CD4-positive, alpha-beta memory T cell (primary cell): ENCODE measurements around the gene ATG5. TPM values are rescaled to one million over a fixed set of nuclear protein-coding genes. Genes with fewer than 3 reads are reported as not detected.
"Not testable (repeated sequence)": the region's sequence is repeated elsewhere in the genome, so short reads cannot be mapped to it uniquely, and the experiment has no call there.

ENCODE experiments used
- CTCF ChIA-PET: fragments of 350-600 bp; sonication (Branson Sonifier 250); formaldehyde crosslinking; loops from one replicate; lab custom pipeline; 2021; ENCODE audit warnings: inconsistent platforms; ENCODE audit not compliant: partially characterized antibody; lab: Charles Lee
- POLR2A ChIA-PET: fragments of 350-600 bp; sonication (Branson Sonifier 250); formaldehyde crosslinking; loops from one replicate; lab custom pipeline; 2021; ENCODE audit not compliant: partially characterized antibody; lab: Charles Lee
- DNase-seq, 5 donors: peaks; one replicate each; pipeline versions ENCODE4 v3.0.0 to v3.0.0-alpha.2; 2020 to 2022; ENCODE audit warnings: mixed read lengths in 1 of 5
- H3K27ac ChIP-seq: one replicate; pipeline ENCODE4 v1.7.0; 2013; ENCODE audit warnings: low read depth, low read length
- H3K27me3 ChIP-seq: 2 replicates; pipeline ENCODE4 v1.7.0; 2013; ENCODE audit warnings: mild to moderate bottlenecking, low read length, moderate library complexity; ENCODE audit not compliant: insufficient read depth
- H3K36me3 ChIP-seq: 2 replicates; pipeline ENCODE4 v1.7.0; 2013; ENCODE audit warnings: mild to moderate bottlenecking, low read length, moderate library complexity; ENCODE audit not compliant: insufficient read depth
- H3K4me1 ChIP-seq: 2 replicates; pipeline ENCODE4 v1.7.0; 2013; ENCODE audit warnings: mild to moderate bottlenecking, low read length, moderate library complexity; ENCODE audit not compliant: insufficient read depth
- H3K4me3 ChIP-seq, 2 donors: one replicate each; pipeline ENCODE4 v1.7.0; 2013; ENCODE audit warnings: low read length in 2 of 2, mild to moderate bottlenecking in 1 of 2
- H3K9me3 ChIP-seq, 2 donors: one replicate each; pipeline ENCODE4 v1.7.0; 2013; ENCODE audit warnings: low read length in 2 of 2, control low read depth in 1 of 2; ENCODE audit not compliant: control insufficient read depth in 1 of 2
- H3K27ac Mint-ChIP-seq, 7 donors: one replicate each; pipeline ENCODE4 v1.8.0; 2020 to 2021; ENCODE audit warnings: mixed read lengths in 7 of 7, mild to moderate bottlenecking in 6 of 7, inconsistent platforms in 3 of 7, moderate library complexity in 3 of 7
- H3K27me3 Mint-ChIP-seq, 2 donors: one replicate each; pipeline ENCODE4 v1.8.0; 2020 to 2021; ENCODE audit warnings: mixed read lengths in 2 of 2
- H3K36me3 Mint-ChIP-seq, 2 donors: one replicate each; pipeline ENCODE4 v1.8.0; 2020 to 2021; ENCODE audit warnings: mixed read lengths in 2 of 2, inconsistent platforms in 1 of 2, mild to moderate bottlenecking in 1 of 2
- H3K4me1 Mint-ChIP-seq, 4 donors: one replicate each; pipeline ENCODE4 v1.8.0; 2020 to 2021; ENCODE audit warnings: mixed read lengths in 4 of 4, mild to moderate bottlenecking in 1 of 4
- H3K4me3 Mint-ChIP-seq, 8 donors: one replicate each; pipeline ENCODE4 v1.8.0; 2020 to 2021; ENCODE audit warnings: mixed read lengths in 8 of 8, mild to moderate bottlenecking in 7 of 8, moderate library complexity in 6 of 8, inconsistent platforms in 3 of 8
- H3K9me3 Mint-ChIP-seq, 8 donors: one replicate each; pipeline ENCODE4 v1.8.0; 2020 to 2021; ENCODE audit warnings: mixed read lengths in 8 of 8, mild to moderate bottlenecking in 5 of 8, inconsistent platforms in 3 of 8, moderate library complexity in 1 of 8
- intact Hi-C: fragments of 100-400 bp; cut with micrococcal nuclease; formaldehyde crosslinking; loops from one replicate; pipeline ENCODE4 v1.15.1; 2023
- polyA plus RNA-seq, 2 donors: library from polyadenylated mRNA; unstranded; fragments of 300-500 nt; fragmentation: Illumina TruSeq; gene quantifications; one replicate each; pipeline ENCODE4 v1.2.3, GENCODE V29; 2021
- total RNA-seq, 2 experiments: library from RNA; stranded (reverse); gene quantifications; one replicate each; pipeline ENCODE4 v1.2.3, GENCODE V29; 2021

ATG5 gene
- total and polyA plus RNA-seq, 4 experiments from 2014 or later: 26.8 to 49.7 (median 35.2) TPM

DNA sequence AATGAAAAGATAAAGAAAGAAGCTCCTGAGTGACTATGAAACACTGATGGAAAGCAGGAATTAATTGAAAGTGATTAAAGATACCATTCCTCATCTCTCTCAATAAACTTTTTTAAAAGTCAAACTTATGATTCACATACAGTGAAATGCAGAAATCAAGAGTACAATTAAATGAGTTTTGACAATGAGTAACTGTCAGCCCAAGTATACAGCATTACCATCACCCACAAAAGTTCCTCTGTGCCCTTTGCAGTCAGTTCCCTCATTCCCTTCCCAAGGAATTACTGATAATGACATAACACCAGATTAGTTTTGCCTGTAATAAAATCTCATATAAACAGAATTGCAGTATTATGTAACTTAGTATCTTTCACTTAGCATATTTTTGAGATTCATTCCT is 44.5 kb downstream of the ATG5 start:
- H3K4me1 ChIP-seq: no peaks in the 10 kb centered on the region
- no peak overlapping the region for H3K27ac ChIP-seq
- H3K27me3 Mint-ChIP-seq: no peaks in the 10 kb centered on the region
- no peak overlapping the region for H3K4me3 ChIP-seq
- no peak overlapping the region for H3K27ac Mint-ChIP-seq
- peaks cover 27 to 34% of the 10 kb centered on the region in 2 donors for H3K36me3 Mint-ChIP-seq
- H3K36me3 ChIP-seq: no peaks in the 10 kb centered on the region
- ChIA-PET CTCF (interaction anchor here (1.3 to 2.8 kb wide), 2 partner anchors 20 to 57 kb away, joined by 3 to 12 read pairs; no protein-coding TSS in a partner anchor), POLR2A (interaction anchor here (0.8 kb wide), 1 partner anchor 8 kb away, joined by 5 read pairs; no protein-coding TSS in a partner anchor)
- intact Hi-C loops: no loop called here
- H3K4me1 Mint-ChIP-seq: peaks cover 22 to 40% (median 35%) of the 10 kb centered on the region in 4 donors
- no peaks in the 10 kb centered on the region for H3K27me3 ChIP-seq
- H3K4me3 Mint-ChIP-seq: no peak overlapping the region
- DNase-seq: no peak
- no peaks in the 10 kb centered on the region for H3K9me3 ChIP-seq
- H3K9me3 Mint-ChIP-seq: no peaks in the 10 kb centered on the region

DNA sequence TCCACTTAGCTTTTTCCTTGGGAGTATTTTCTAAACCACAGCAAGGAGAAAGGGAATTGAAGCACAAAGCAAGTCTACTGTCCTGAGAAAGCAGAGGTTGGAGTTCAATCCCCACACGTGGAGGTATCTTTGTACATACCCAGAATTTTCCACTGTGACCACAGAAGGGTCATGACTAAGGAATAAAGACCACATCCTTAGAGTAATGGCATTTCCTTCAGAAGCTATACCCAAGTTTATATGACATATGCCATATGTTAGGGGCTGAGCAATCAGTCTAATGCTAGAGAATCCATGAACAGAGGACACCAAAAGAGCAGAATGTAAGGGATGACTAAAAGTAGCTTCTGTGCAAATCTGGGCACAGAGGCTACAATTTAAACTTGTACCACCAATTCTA is 46.4 kb downstream of the ATG5 start:
- Histone ChIP-seq H3K27me3 (no peaks in the 10 kb centered on the region), H3K9me3 (no peaks in the 10 kb centered on the region), H3K36me3 (no peaks in the 10 kb centered on the region), H3K4me3 (no peak overlapping the region), H3K4me1 (no peaks in the 10 kb centered on the region), H3K27ac (no peak overlapping the region)
- Mint-ChIP-seq H3K36me3 (peaks cover 19 to 22% of the 10 kb centered on the region in 2 donors), H3K4me1 (peaks cover 24 to 41% (median 35%) of the 10 kb centered on the region in 4 donors), H3K4me3 (no peak overlapping the region), H3K27ac (peak overlapping the region in 3 of 7 donors; percentile 5 to 55 (median 6)), H3K9me3 (no peaks in the 10 kb centered on the region), H3K27me3 (no peaks in the 10 kb centered on the region)
- no peak for DNase-seq
- ChIA-PET CTCF (interaction anchor here (1.1 to 2.8 kb wide), 2 partner anchors 9 to 55 kb away, joined by 5 to 12 read pairs; no protein-coding TSS in a partner anchor), POLR2A (no interaction called here)
- intact Hi-C loops: no loop called here

DNA sequence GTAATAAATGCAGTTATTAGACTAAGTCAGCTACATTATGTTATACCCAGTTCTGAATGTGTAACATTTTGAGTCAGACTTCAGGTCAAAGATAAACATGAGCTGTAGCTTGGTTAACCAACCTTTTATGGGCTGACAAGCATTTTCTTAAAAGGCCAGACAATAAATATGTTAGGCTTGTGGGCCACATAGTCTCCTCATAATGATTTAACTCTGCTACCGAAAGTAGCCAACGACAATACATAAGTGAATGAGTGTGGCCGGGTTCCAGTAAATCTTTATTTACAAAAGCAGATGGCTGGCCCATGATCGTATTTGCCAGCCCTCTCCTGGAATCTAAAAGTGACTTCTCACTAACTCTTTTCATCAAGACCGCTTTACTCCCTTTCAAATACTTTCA is 49.9 kb downstream of the ATG5 start:
- no peak for DNase-seq
- Mint-ChIP-seq H3K27me3 (no peaks in the 10 kb centered on the region), H3K36me3 (peaks cover 17 to 19% of the 10 kb centered on the region in 2 donors), H3K4me3 (no peak overlapping the region), H3K4me1 (peaks cover 17 to 25% (median 22%) of the 10 kb centered on the region in 4 donors), H3K9me3 (no peaks in the 10 kb centered on the region), H3K27ac (no peak overlapping the region)
- H3K4me3 ChIP-seq: no peak overlapping the region
- no peak overlapping the region for H3K27ac ChIP-seq
- intact Hi-C loops: no loop called here
- H3K36me3 ChIP-seq: no peaks in the 10 kb centered on the region
- POLR2A ChIA-PET: no interaction called here
- H3K9me3 ChIP-seq: no peaks in the 10 kb centered on the region
- CTCF ChIA-PET: no interaction called here
- H3K4me1 ChIP-seq: peaks cover 15% of the 10 kb centered on the region
- no peaks in the 10 kb centered on the region for H3K27me3 ChIP-seq

DNA sequence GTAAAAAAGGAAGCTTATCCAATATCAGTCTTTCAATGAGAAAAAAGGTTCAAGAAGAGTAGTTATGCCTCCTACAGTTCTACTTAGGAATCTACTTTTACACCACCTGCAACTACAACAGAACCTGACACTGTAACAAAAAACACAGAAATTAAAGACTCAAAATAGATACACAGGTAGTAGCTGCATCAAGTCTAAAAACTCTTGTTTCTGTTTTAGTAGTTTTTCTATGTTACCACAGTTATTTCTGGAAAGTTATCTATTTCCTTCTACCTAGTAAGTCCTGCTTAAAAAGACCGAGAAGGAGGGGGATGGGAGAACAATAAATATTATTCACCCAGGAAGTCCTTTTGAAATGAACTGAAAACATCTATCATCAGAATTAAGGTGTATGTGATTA is 52.5 kb downstream of the ATG5 start:
- H3K27me3 Mint-ChIP-seq: no peaks in the 10 kb centered on the region
- intact Hi-C loops: no loop called here
- H3K27ac Mint-ChIP-seq: peak overlapping the region in 4 of 7 donors; percentile 2 to 32 (median 17)
- DNase-seq: no peak
- H3K27ac ChIP-seq: no peak overlapping the region
- H3K4me3 ChIP-seq: no peak overlapping the region
- H3K9me3 ChIP-seq: no peaks in the 10 kb centered on the region
- POLR2A ChIA-PET: no interaction called here
- CTCF ChIA-PET: interaction anchor here (0.9 kb wide), 1 partner anchor 843 kb away, joined by 4 read pairs; no protein-coding TSS in a partner anchor
- peaks cover 0 to 7% (median 2%) of the 10 kb centered on the region in 8 donors for H3K9me3 Mint-ChIP-seq
- H3K4me1 Mint-ChIP-seq: peaks cover 15 to 23% (median 19%) of the 10 kb centered on the region in 4 donors
- peaks cover 15% of the 10 kb centered on the region for H3K4me1 ChIP-seq
- H3K27me3 ChIP-seq: no peaks in the 10 kb centered on the region
- no peaks in the 10 kb centered on the region for H3K36me3 ChIP-seq
- H3K36me3 Mint-ChIP-seq: peaks cover 11 to 13% of the 10 kb centered on the region in 2 donors
- H3K4me3 Mint-ChIP-seq: peak overlapping the region in 3 of 8 donors; percentile 30 to 45 (median 33)

DNA sequence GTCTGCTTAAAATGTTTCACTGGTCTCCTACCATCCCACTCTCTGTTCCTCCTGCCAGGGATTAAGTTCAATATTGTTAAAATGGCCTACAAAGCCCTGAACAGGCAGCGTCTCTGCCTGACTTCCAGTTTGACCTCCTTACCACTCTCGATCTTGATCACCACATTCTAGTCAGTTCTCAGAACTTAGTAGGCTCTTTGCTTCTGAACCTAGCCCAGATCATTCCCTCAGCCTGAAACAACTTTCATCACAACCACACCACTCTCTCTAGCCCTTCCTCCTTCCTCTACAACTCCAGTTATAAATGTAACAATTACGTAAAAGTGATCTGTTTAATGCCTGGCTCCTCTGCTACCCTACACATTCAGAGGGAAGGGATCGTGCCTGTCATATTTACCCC is 53.3 kb downstream of the ATG5 start:
- H3K9me3 Mint-ChIP-seq: peaks cover 0 to 7% (median 2%) of the 10 kb centered on the region in 8 donors
- no peak overlapping the region for H3K4me3 ChIP-seq
- H3K4me1 Mint-ChIP-seq: peaks cover 23 to 30% (median 27%) of the 10 kb centered on the region in 4 donors
- H3K4me3 Mint-ChIP-seq: no peak overlapping the region
- DNase-seq: no peak
- H3K27ac ChIP-seq: no peak overlapping the region
- H3K27me3 ChIP-seq: no peaks in the 10 kb centered on the region
- H3K4me1 ChIP-seq: peaks cover 20% of the 10 kb centered on the region
- no peaks in the 10 kb centered on the region for H3K9me3 ChIP-seq
- no peak overlapping the region for H3K27ac Mint-ChIP-seq
- no peaks in the 10 kb centered on the region for H3K27me3 Mint-ChIP-seq
- no peaks in the 10 kb centered on the region for H3K36me3 ChIP-seq
- H3K36me3 Mint-ChIP-seq: peaks cover 17% of the 10 kb centered on the region in 2 donors
- intact Hi-C loops: no loop called here
- ChIA-PET CTCF (no interaction called here), POLR2A (no interaction called here)

DNA sequence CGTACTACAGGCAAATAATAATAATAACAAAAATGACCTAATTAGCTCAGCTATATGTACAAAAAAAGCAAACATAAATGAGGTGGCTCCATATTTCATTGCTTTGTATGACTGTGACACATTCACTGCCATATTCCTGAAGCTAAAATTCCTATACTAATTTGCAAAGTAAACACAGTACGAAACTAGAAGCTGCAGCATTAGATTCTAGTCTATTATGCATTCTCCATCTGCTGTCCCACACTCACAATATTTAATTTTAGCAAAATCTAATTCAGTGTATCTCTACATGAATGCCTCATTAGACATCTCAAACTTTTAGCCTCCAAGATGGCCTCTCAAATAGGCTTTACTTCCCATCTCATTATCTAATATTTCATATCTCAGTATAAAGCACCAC is 55.1 kb downstream of the ATG5 start:
- H3K27ac Mint-ChIP-seq: no peak overlapping the region
- ChIA-PET POLR2A (no interaction called here), CTCF (interaction anchor here (1.4 kb wide), 1 partner anchor 9 kb away, joined by 5 read pairs; no protein-coding TSS in a partner anchor)
- H3K4me3 ChIP-seq: no peak overlapping the region
- DNase-seq: no peak
- no peak overlapping the region for H3K27ac ChIP-seq
- H3K9me3 ChIP-seq: no peaks in the 10 kb centered on the region
- no peaks in the 10 kb centered on the region for H3K27me3 ChIP-seq
- H3K4me1 ChIP-seq: peaks cover 20% of the 10 kb centered on the region
- no peak overlapping the region for H3K4me3 Mint-ChIP-seq
- no peaks in the 10 kb centered on the region for H3K36me3 ChIP-seq
- peaks cover 0 to 22% (median 6%) of the 10 kb centered on the region in 8 donors for H3K9me3 Mint-ChIP-seq
- peaks cover 31 to 39% (median 35%) of the 10 kb centered on the region in 4 donors for H3K4me1 Mint-ChIP-seq
- peaks cover 27 to 29% of the 10 kb centered on the region in 2 donors for H3K36me3 Mint-ChIP-seq
- no peaks in the 10 kb centered on the region for H3K27me3 Mint-ChIP-seq
- intact Hi-C loops: no loop called here

DNA sequence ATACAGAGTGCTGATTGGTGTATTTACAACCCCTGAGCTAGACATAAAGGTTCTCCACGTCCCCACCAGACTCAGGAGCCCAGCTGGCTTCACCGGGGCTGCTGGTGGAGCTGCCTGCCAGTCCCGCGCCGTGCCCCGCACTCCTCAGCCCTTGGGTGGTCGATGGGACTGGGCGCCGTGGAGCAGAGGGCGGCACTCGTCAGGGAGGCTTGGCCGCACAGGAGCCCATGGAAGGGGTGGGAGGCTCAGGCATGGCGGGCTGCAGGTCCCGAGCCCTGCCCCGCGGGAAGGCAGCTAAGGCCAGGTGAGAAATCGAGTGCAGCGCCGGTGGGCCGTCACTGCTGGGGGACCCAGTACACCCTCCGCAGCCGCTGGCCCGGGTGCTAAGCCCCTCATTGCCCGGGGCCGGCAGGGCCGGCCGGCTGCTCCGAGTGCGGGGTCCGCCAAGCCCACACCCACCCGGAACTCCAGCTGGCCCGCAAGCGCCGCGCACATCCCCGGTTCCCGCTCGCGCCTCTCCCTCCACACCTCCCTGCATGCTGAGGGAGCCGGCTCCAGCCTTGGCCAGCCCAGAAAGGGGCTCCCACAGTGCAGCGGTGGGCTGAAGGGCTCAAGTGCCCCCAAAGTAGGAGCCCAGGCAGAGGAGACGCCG is 56.2 kb downstream of the ATG5 start:
- H3K27ac Mint-ChIP-seq, H3K9me3 ChIP-seq, H3K4me3 Mint-ChIP-seq, H3K36me3 ChIP-seq, H3K27ac ChIP-seq, H3K4me3 ChIP-seq, intact Hi-C loops, DNase-seq, H3K27me3 ChIP-seq, H3K27me3 Mint-ChIP-seq, POLR2A ChIA-PET: not testable (repeated sequence)
- Mint-ChIP-seq H3K36me3 (peaks cover 36 to 40% of the 10 kb centered on the region in 2 donors), H3K9me3 (peaks cover 0 to 29% (median 11%) of the 10 kb centered on the region in 8 donors), H3K4me1 (peaks cover 28 to 42% (median 34%) of the 10 kb centered on the region in 4 donors)
- peaks cover 20% of the 10 kb centered on the region for H3K4me1 ChIP-seq
- CTCF ChIA-PET: interaction anchor here (1.4 kb wide), 1 partner anchor 10 kb away, joined by 5 read pairs; no protein-coding TSS in a partner anchor
